HG02642 (cell line): ENCODE measurements around the gene A2ML1.
"Not testable (repeated sequence)": the region's sequence is repeated elsewhere in the genome, so short reads cannot be mapped to it uniquely, and the experiment has no call there.

ENCODE experiments used
- ATAC-seq: cut with Tn5 transposase; IDR thresholded peaks from one replicate; pipeline ENCODE4 v1.9.1; 2021; ENCODE audit warnings: mild to moderate bottlenecking; ENCODE audit not compliant: unreplicated experiment, poor library complexity

The A2ML1 gene

DNA sequence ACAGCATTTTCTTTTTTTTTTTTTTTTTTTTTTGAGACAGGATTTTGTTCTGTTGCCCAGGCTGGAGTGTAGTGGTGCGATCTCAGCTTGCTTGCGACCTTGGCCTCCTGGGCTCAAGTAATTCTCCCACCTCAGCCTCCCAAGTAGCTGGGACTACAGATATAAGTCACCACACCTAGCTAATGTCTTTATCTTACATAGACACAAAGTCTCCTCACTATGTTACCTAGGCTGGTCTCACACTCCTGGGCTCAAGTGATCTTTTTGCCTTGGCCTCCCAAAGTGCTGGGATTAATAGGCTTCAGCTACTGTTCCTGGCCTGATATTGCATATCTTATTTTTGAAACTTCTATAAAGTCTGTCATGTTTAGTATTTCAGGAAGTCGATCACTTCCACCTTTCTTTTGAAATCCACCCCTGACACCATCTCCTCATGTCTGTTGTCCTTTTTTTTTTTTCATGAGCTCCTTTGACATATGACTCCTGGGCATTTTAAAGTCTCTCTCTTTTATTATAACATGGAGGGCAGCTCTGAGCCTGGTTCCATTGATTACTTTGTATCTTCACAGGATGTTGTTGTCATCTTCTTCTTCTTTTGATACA, 5.9 kb upstream of the A2ML1 start:
- ATAC-seq = no peak

DNA sequence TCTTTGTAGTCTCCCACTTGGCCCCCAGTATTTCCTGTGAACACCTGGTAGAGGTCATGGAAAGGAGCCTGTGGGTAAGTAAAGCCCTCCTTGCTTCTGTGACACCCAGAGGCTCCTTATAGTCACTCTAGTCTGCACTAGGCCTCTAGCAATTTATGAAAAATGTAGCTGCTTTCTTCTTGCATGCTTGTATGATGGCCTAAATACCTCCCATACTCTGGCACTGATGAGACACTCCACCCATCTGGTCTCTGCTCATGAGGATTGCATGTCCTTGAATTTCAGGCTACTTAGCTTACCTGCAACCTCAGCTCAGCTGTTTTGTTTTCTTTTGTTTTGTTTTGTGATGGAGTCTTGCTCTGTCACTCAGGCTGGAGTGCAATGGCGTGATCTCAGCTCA, 4.6 kb upstream of the A2ML1 start:
- no peak for ATAC-seq

DNA sequence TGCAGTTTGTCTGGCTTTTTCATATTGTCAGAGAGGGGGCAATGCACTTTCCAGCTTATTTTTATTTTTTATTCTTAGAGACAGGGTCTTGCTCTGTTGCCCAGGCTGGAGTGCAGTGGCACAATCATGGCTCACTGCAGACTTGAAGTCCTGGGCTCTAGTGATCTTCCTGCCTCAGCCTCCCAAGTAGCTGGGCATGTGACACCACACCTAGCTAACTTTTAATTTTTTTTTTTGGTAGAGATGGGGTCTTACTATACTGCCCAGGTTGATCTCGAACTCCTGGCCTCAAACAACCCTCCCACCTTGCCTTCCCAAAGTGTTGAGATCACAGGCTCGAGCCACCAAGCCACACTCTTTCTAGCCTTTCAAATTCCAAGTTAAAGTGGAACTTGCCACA, 3.9 kb upstream of the A2ML1 start:
- no peak for ATAC-seq

DNA sequence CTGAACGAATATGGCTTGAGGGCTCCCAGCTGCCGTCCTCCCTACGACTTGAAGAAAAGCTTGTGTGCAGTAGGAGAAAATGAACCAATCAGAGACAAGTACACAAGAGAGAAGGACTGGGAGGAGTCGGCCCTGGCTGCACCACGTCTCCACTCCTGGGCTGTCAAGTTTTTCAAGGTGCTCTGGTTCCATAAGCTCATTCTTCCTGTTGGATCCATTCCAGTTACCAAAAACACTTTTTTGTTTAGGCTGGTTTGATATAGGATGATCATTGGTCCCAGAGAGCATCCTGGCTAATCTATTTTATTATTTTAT, 2.8 kb upstream of the A2ML1 start:
- ATAC-seq = no peak

DNA sequence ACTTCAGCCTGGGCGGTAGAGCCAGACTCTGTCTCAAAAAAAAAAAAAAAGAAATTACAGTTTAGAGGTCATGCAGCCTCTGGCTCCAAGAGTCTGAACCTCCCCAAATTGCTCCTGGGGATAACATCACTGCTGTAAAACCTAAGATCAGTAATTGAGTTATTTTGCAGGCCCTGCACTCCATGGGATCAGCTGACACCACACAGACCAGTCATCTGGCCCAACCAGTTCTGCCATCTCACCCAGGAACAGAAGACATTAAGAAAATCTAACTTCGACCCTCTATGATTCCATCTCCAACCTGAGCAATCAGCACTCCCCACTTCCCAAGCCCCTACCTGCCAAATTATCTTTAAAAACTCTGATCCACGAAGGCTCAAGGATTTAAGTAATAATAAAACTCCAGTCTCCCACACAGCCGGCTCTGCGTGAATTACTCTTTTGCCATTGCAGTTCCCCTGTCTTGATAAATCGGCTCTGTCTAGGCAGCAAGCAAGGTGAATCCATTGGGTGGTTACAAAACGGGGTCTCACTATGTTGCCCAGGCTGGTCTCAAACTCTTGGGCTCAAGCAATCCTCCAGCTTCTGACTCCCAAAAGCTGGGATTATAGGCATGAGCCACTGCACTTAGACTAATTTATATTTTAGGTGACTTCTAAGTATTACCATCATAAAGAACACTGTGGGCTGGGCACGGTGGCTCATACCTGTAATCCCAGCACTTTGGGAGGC, 1.6 kb upstream of the A2ML1 start:
- not testable (repeated sequence) for ATAC-seq

DNA sequence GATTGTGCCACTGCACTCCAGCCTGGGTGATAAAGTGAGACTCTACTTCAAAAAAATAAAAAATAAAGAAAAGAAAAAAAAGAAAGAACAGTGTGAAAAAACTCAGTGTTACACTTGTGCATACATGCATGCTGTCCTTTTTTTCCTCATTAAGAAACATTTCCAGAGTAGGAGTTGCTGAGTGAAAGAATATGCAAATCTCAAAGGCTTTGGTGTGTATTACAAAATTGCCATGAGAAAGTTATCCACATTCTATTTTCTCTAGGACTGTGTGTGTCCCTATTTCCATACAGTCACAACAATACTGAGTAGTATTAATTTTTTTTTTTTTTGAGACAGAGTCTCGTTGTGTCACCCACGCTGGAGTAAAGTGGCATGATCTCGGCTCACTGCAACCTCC, 830 bp upstream of the A2ML1 start:
- no peak for ATAC-seq

DNA sequence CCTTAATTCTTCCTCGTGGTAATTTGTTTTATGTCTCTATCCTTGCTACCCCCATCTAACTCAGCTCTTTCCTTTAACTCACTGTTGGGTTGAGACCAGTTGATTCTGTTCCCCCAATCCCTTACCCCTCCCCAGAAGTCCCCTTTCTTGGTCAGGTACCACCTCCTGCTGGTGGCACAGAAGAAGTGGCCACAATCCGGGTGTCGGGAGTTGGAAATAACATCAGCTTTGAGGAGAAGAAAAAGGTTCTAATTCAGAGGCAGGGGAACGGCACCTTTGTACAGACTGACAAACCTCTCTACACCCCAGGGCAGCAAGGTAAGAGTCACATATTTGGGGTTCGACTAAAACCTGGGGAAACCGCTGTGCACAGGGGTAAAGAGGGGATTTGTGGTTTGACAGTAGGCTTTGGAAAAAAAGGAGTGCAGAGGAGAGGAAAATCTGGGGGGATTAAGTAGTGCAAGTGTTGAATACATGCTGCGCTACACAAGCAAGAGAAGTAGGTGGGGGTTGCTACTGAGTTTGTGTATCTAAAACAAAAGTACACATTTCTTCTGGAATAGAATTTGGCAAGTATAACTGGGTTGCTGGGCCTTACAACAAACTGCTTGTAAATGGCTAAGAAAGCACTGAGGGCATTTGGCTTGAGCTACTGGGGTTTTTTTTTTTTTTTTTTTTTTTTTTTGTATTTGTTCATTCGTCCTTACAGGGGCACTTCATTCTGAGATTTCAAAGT, 1.3 kb downstream of the A2ML1 start:
- ATAC-seq = no peak

DNA sequence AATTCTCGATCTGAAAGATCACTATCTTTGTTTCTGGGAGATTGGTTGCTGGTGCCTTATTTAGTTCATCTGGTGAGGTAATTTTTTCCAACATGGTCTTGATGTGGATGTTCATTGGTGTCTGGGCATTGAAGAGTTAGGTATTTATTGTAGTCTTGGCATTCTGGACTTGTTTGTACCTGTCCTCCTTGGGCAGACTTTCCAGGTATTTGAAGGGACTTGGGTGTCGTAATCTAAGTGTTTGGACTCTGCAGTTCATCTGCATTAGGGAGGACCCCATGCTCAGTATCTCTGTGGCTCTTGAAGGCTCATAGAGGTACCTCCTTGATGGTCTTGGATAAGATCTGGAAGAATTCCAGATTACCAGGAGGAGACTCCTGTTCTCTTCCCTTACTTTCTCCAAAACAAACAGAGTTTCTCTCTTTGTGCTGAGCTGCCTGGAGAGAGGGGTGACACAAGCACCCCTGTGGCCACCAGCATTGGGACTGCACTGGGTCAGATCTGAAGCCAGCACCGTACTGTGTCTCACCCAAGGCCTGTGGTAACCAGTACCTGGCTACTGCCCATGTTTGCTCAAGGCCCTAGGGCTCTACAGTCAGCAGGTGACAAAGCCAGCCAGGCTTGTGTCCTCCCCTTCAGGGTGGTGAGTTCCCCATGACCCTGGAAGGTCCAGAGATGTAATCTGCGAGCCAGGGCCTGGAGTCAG, 5.3 kb downstream of the A2ML1 start:
- ATAC-seq = no peak

DNA sequence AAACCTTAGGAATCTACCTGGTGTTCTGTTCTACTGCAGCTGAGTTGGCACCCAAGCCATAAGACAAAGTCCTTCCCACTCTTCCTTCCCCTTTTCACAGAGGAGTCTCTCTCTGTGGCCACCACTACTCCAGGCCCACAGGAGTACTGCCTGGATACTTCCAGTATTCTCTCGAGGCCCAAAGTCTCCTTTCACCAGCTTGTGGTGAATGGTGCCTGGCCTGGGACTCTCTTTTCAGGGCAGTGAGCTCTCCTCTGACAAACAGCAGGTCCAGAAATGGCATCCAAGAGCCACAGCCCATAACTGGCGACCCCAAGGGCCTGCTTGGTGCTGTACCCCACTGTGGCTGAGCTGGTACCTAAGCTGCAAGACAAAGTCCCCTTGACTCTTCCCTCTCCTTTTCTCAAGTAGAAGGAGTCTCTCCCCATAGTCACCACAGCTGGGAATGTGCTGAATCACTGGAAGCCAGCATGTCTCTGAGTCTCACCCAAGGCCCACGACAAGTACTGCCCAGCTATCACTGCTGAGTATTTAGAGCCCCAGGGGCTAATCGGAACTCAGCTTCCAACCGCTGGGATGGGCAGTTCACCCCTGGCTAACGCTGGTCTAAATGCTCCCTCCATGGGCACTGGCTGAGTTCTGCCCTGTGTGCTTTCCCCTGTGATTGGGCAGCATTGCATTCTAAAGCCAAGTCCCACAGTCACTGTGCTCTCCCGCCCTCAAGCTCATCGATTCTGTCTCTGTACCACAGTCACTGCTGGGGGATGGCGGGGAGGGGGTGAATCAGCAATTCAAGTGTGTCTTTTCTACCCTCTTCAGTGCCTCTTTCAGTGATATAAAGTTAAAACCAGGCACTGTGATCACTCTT, 6.1 kb downstream of the A2ML1 start:
- no peak for ATAC-seq

DNA sequence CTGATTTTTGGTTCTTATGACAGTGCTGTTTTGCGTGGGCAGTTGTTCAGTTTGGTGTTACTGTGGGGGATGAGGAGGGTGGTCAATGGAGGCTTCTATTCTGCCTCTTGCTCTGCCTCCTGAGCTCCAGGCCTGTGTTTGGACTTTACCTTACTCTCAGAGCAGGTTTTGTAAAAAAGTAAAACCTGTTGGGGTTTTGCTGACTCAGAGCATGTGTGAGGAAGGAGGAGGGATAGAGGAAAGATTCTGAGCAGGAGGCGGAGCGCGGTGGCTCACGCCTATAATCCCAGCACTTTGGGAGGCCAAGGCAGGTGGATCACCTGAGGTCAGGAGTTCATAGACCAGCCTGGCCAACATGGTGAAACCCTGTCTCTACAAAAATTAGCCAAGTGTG, 6.7 kb downstream of the A2ML1 start:
- ATAC-seq = no peak

DNA sequence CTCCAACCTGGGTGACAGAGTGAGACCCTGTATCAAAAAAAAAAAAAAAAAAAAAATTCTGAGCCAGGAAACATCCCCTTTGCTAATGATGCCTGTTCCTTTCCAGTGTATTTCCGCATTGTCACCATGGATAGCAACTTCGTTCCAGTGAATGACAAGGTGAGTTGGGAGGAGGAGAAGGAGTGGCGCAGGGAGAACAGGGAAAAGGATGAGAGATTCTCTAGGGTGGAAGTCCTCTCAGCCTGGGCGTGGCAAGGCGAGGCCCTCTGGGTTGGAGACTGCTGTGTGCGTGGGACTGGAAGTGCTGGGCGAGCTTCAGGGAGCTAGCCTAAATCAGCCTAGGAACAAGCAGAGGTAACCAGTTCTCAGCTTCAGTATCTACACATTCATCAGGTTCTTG, 7.2 kb downstream of the A2ML1 start:
- ATAC-seq = no peak

DNA sequence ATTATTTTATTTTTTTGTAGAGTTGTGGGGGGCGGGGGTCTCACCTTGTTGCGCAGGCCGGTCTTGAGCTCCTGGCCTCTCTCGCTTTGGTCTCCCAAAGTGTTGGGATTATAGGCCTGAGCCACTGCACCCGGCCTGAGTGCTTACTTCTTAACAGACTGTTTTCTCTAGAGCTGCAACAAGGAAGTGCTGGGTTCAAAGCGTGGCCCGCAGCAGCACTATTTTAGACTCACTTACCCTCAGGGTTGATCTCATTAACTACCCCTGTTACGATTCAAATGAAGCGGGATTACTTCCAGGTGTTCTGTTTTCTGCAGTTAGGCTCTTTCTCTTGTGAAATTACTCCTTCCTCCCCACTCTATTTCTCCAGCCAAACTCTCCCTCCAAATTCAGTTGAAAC, 8.7 kb downstream of the A2ML1 start:
- no peak for ATAC-seq

DNA sequence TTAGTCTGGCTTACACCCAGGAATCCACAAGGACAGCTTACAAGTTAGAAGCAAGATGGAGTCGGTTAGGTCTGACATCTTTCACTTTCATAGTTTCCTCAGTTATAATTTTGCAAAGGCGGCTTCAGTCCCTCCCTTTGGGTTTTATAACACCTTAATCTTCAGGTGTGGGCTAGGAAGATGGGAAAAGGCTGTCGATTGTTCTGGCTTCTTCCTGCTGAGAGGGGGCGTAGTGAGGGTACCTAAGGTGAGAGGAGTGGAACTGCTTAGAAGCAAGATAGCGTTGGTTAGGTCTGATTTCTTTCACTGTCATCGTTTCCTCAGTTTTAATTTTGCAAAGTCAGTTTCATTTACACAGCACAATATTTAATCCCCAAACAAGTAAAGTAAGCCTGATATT, 10.1 kb downstream of the A2ML1 start:
- ATAC-seq = no peak

DNA sequence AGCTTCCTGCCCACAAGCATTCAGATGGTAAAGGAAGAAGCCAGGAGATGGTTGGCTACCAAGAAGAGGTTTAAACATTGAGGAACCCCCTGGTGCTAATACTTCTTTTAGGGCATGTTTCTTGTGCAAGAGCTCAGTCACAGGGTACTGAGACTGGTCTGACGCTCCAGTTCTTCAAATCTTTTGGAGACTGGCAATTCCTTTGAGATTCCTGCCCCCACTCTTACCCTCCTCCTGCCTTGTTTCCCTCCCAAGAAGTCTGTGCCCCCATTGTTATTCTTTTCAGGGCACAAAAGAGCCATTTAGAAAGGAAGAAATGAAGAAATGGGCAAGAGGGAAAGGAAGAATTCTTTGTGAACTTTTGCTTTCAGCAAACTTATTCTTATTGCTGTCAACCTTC, 11.8 kb downstream of the A2ML1 start:
- no peak for ATAC-seq

DNA sequence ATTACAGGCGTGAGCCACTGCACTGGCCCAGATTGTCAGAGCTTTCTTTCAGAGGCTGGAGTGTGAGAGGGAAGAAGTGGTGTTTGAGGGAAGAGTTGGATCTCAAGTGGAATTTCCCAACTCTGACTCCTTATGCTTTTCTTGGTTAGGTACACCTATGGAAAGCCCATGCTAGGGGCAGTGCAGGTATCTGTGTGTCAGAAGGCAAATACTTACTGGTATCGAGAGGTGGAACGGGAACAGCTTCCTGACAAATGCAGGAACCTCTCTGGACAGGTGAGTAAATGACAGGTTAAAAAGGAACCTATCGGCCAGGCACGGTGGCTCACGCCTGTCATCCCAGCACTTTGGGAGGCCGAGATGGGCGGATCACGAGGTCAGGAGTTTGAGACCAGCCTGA, 14.9 kb downstream of the A2ML1 start:
- no peak for ATAC-seq

DNA sequence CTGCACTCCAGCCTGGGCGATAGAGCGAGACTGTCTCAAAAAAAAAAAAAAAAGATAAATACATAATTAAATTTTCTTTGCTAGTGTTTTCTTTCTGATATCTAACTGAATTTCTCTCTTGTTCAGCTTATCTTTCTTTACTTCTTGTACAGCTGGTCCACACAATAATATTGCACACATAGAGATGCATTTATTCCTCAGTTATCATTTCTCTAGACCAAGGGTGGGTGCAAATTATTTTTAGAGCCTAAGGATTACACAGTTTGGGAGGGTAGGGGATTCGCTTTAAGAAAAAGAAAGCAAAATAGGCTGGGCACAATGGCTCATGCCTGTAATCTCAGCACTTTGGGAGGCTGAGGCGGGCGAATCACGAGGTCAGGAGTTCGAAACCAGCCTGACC, 17.9 kb downstream of the A2ML1 start:
- ATAC-seq = no peak

DNA sequence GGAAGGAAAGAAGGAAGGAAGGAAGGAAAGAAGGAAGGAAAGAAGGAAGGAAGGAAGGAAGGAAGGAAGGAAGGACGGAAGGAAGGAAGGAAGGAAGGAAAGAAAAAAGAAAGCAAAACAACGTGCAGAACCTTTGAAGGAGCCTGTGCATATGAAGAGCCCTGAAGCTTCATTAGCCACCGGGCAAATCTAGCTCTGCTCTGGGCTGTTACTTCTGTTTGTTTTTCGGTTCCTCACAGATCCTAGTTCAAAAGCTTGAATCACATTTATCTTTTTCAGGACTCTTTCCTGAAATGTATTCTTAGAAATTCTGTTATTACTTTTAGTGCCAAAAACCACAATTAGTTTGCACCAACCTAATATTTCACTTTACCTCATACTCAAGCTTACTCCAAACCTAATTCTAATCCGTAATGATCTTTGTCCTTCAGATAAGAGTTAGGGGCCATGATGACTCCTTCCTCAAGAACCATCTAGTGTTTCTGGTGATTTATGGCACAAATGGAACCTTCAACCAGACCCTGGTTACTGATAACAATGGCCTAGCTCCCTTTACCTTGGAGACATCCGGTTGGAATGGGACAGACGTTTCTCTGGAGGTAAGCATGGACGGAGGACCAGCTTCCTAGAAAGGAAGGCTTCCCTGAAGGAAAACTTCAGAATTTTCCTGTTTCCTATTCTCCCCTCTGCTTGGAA, 18.7 kb downstream of the A2ML1 start:
- no peak for ATAC-seq

DNA sequence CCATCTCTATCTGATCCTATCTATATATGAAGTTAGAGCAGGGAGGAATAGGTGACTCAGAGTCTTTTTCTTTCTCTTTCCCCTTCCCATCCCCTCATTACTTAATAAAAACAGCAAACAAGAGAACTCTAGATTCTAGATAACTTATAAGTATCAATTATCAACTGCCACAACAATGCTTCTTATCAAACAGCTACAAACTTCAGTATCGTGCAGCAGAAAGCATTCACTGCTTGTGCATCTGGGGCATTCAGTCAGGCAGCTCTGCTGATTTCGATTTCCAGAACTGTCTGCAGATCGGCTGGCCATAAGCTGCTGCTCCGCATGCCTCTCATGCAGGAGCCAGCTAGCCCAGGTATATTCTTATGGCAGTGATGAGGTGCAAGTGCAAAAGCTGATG, 19.4 kb downstream of the A2ML1 start:
- no peak for ATAC-seq

DNA sequence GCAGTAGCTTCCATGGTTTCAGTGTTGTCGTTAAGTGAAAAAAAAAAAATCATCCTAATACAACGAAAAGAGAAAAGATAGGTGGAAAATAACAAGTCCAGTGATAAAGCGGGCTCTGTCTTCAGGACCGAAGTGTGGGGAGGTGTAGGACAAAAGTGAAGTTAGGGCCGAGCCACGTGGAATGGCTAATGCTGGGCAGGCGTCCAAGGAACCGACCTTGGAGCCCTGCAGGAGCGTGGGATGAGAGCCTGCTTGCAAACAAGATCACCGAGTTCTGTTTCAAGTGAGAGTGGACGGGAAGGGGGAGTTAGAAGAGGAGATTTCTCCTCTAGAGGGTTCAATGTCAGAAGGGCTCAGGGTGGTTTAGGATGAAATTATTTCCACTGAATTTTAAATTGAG, 22.2 kb downstream of the A2ML1 start:
- ATAC-seq = no peak

DNA sequence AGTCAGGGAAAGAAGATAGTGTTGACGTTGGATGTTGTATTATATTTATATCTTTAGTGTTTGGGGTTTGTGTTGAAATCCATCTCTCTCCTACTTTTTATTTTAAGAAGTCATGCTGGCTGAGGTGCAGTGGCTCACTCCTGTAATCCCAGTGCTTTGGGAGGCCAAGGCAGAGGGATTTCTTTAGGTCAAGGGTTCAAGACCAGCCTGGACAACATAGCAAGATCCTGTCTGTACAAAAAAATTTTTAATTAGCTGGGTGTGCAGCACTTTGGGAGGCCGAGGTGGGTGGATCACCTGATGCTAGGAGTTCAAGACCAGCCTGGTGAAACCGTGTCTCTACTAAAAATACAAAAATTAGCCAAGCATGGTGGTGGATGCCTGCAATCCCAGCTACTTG, 23.9 kb downstream of the A2ML1 start:
- ATAC-seq = no peak
